Endothelial cell of umbilical vein (primary cell): ENCODE data around the gene MAPK4. TPM values are rescaled to one million over a fixed set of nuclear protein-coding genes. Genes with fewer than 3 reads are reported as not detected.

Experiments
- BruUV-seq: library from RNA; stranded (reverse); fragments of 400-500 nt; replicated peaks from 2 replicates; lab custom pipeline; 2021; lab: Mats Ljungman, UMichigan
- CTCF ChIA-PET: fragments of 300-600, 350-600 bp; sonication (Branson Sonifier 250); formaldehyde crosslinking; loops from one replicate; lab custom pipeline; 2021; ENCODE audit warnings: antibody characterized with exemption, inconsistent platforms; lab: Charles Lee
- POLR2A ChIA-PET: fragments of 300-600, 350-600 bp; sonication (Branson Sonifier 250); formaldehyde crosslinking; loops from one replicate; lab custom pipeline; 2021; ENCODE audit warnings: antibody characterized with exemption, inconsistent platforms; lab: Charles Lee
- DNase-seq: peaks from one replicate; pipeline ENCODE4 v3.0.0-alpha.2; 2011; ENCODE audit warnings: low read depth, low spot score
- FAIRE-seq: peaks from 2 replicates; lab custom pipeline; 2011; peaks lifted over from hg19 to GRCh38; lab: Jason Lieb, UNC
- H2AFZ ChIP-seq: 2 replicates; pipeline ENCODE4 v1.6.0; 2012; ENCODE audit warnings: low read depth, low read length, control low read depth, inconsistent platforms
- H3K27ac ChIP-seq: 2 replicates; pipeline ENCODE4 v1.5.1; 2011; ENCODE audit warnings: low read depth, mild to moderate bottlenecking, control low read depth, low read length, moderate library complexity; ENCODE audit not compliant: insufficient read depth
- H3K27me3 ChIP-seq, 2 experiments: 2 replicates each; pipeline versions ENCODE4 v1.6.0 to v1.6.1; 2011; ENCODE audit warnings: low read length in 2 of 2, mixed read lengths in 1 of 2; ENCODE audit not compliant: control insufficient read depth in 2 of 2, insufficient read depth in 2 of 2
- H3K36me3 ChIP-seq, 2 experiments: 2 replicates in 1 of 2; 3 replicates in 1 of 2; pipeline ENCODE4 v1.5.1; 2011; ENCODE audit warnings: low read length in 2 of 2, mild to moderate bottlenecking in 1 of 2, moderate library complexity in 1 of 2; ENCODE audit not compliant: control insufficient read depth in 2 of 2, insufficient read depth in 2 of 2; ENCODE audit errors: extremely low read depth in 1 of 2
- H3K4me1 ChIP-seq: 3 replicates; pipeline ENCODE4 v1.5.1; 2011; ENCODE audit warnings: mild to moderate bottlenecking, low read length; ENCODE audit not compliant: control insufficient read depth, insufficient read depth; ENCODE audit errors: extremely low read depth
- H3K4me2 ChIP-seq: 2 replicates; pipeline ENCODE4 v1.6.1; 2011; ENCODE audit warnings: low read length, control low read depth, mixed read lengths; ENCODE audit not compliant: insufficient read depth
- H3K4me3 ChIP-seq, 3 experiments: fragments of 200-600 bp in 1 of 3; sonication (generic), shearing (Covaris generic) in 1 of 3; replicated peaks in 1 of 3; 2 replicates each; pipeline ENCODE4 v1.5.1; 2011 to 2016; ENCODE audit warnings: control low read depth in 3 of 3, low read length in 3 of 3, mild to moderate bottlenecking in 2 of 3, inconsistent platforms in 1 of 3, low read depth in 1 of 3, moderate library complexity in 1 of 3; ENCODE audit not compliant: insufficient read depth in 1 of 3
- H3K79me2 ChIP-seq: 2 replicates; pipeline ENCODE4 v1.6.0; 2012; ENCODE audit warnings: low read length, inconsistent platforms; ENCODE audit not compliant: control insufficient read depth, insufficient read depth
- H3K9ac ChIP-seq: replicated peaks from 2 replicates; pipeline ENCODE3; 2011; ENCODE audit warnings: low read length, control low read depth; ENCODE audit not compliant: insufficient read depth; ENCODE audit errors: extremely low read depth
- H3K9me1 ChIP-seq: replicated peaks from 3 replicates; pipeline ENCODE4 v1.6.0; 2011; ENCODE audit warnings: mild to moderate bottlenecking, low read length; ENCODE audit not compliant: control insufficient read depth, insufficient read depth; ENCODE audit errors: extremely low read depth
- H3K9me3 ChIP-seq: replicated peaks from 2 replicates; pipeline ENCODE4 v1.5.1; 2012; ENCODE audit warnings: low read length, inconsistent platforms; ENCODE audit not compliant: control insufficient read depth, insufficient read depth
- H4K20me1 ChIP-seq: replicated peaks from 2 replicates; pipeline ENCODE3; 2011; ENCODE audit warnings: mild to moderate bottlenecking, low read length; ENCODE audit not compliant: control insufficient read depth, insufficient read depth; ENCODE audit errors: extremely low read depth
- EZH2 ChIP-seq: IDR thresholded peaks from 2 replicates; pipeline ENCODE4 v1.6.1; 2012; ENCODE audit warnings: borderline replicate concordance, low read depth, mild to moderate bottlenecking, moderate library complexity, low read length, inconsistent platforms; ENCODE audit not compliant: severe bottlenecking
- FOS ChIP-seq: IDR thresholded peaks from 2 replicates; pipeline ENCODE4 v1.6.1; 2011; ENCODE audit warnings: mild to moderate bottlenecking, low read length, moderate library complexity, borderline replicate concordance; ENCODE audit not compliant: insufficient read depth
- GATA2 ChIP-seq: IDR thresholded peaks from 2 replicates; pipeline ENCODE4 v1.7.0; 2011; ENCODE audit warnings: low read depth, mild to moderate bottlenecking, moderate library complexity, mixed read lengths, low read length; ENCODE audit not compliant: insufficient read length, insufficient read depth
- JUN ChIP-seq: IDR thresholded peaks from 2 replicates; pipeline ENCODE4 v1.6.1; 2011; ENCODE audit warnings: borderline replicate concordance, low read depth; ENCODE audit not compliant: insufficient read length, insufficient read depth
- MYC ChIP-seq: IDR thresholded peaks from one replicate; pipeline ENCODE4 v1.6.1; 2011; ENCODE audit warnings: mild to moderate bottlenecking, low read depth, low read length
- POLR2A ChIP-seq: IDR thresholded peaks from 2 replicates; pipeline ENCODE4 v1.6.1; 2012; ENCODE audit warnings: low read depth, mild to moderate bottlenecking, control low read depth, low read length
- POLR2AphosphoS5 ChIP-seq: IDR thresholded peaks from 2 replicates; pipeline ENCODE4 v1.6.1; 2012; ENCODE audit warnings: low read depth, mild to moderate bottlenecking, control low read depth, low read length, moderate library complexity; ENCODE audit not compliant: insufficient read depth
- dilution Hi-C: fragments of 300-500 bp; cut with MboI; formaldehyde crosslinking; loops from one replicate; pipeline ENCODE4 v1.15.0; 2019; ENCODE audit warnings: low sequenced_read_pairs; ENCODE audit not compliant: extremely low pct_ligation_motif_present
- intact Hi-C: fragments of 100-400 bp; cut with micrococcal nuclease; formaldehyde crosslinking; loops from one replicate; pipeline ENCODE4 v1.10.0; 2022
- polyA plus RNA-seq, 4 experiments: library from polyadenylated mRNA; depleted of rRNA in 3 of 4; stranded (reverse) in 3 of 4; unstranded in 1 of 4; fragments of >200 nt; gene quantifications; 2 replicates each; pipeline versions ENCODE4 v1.2.1 to v1.2.3, GENCODE V29; 2011 to 2012; ENCODE audit warnings: missing spikeins in 1 of 4
- total RNA-seq: library from RNA; stranded (reverse); gene quantifications from 2 replicates; pipeline ENCODE4 v1.2.3, GENCODE V29; 2021
- TF ChIP-seq, protein P1 (sequence below), 2 donors: IDR thresholded peaks; 1 replicate in 1 of 2; 2 replicates in 1 of 2; pipeline ENCODE4 v1.5.1; 2011; ENCODE audit warnings: low read length in 2 of 2, mild to moderate bottlenecking in 2 of 2, moderate library complexity in 2 of 2, control low read depth in 1 of 2, inconsistent platforms in 1 of 2, low read depth in 1 of 2; ENCODE audit not compliant: insufficient read depth in 1 of 2; ENCODE audit errors: extremely low read depth in 1 of 2
- TF ChIP-seq, protein P2 (sequence below): IDR thresholded peaks from 2 replicates; pipeline ENCODE4 v1.6.1; 2011; ENCODE audit not compliant: insufficient read depth, insufficient read length

MAPK4 gene
- total and polyA plus RNA-seq, 2 donors (not counting 3 experiments of a cell fraction or from before 2014, with no cell fraction given), result not detected

DNA sequence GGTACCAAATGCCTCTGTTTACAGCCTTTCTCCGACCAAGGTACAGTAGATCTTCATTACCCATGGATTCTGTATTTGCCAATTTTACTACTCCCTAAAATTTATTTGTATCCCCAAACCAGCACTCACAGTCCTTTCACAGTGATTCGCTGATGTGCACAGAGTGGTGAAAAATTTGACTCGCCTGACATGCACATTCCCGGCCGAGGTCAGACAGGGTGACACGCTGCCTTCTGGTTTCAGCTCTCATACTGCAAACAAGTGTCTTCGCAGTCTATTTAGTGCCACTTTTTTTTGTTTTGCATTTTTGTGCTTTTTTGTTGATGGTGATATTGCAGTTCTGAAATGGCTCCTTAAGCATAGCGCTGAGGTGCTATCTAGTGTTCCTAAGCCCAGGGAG lies 71.0 kb downstream of the MAPK4 start:
- Histone ChIP-seq H3K79me2 (no peaks in the 10 kb centered on the region), H3K9ac (no peak overlapping the region), H3K9me1 (no peaks in the 10 kb centered on the region), H2AFZ (no peak overlapping the region), H3K9me3 (no peaks in the 10 kb centered on the region), H3K27me3 (no peaks in the 10 kb centered on the region), H4K20me1 (no peaks in the 10 kb centered on the region), H3K4me2 (no peak overlapping the region), H3K36me3 (no peaks in the 10 kb centered on the region), H3K27ac (no peak overlapping the region), H3K4me3 (no peak overlapping the region), H3K4me1 (no peaks in the 10 kb centered on the region)
- dilution Hi-C loops, result no loop called here
- TF ChIP-seq, protein P1, sequence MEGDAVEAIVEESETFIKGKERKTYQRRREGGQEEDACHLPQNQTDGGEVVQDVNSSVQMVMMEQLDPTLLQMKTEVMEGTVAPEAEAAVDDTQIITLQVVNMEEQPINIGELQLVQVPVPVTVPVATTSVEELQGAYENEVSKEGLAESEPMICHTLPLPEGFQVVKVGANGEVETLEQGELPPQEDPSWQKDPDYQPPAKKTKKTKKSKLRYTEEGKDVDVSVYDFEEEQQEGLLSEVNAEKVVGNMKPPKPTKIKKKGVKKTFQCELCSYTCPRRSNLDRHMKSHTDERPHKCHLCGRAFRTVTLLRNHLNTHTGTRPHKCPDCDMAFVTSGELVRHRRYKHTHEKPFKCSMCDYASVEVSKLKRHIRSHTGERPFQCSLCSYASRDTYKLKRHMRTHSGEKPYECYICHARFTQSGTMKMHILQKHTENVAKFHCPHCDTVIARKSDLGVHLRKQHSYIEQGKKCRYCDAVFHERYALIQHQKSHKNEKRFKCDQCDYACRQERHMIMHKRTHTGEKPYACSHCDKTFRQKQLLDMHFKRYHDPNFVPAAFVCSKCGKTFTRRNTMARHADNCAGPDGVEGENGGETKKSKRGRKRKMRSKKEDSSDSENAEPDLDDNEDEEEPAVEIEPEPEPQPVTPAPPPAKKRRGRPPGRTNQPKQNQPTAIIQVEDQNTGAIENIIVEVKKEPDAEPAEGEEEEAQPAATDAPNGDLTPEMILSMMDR (IDR thresholded peaks at IDR 0.05; ENCODE audit: extremely low read depth in 1 of 2, insufficient read depth in 1 of 2, low read depth in 1 of 2, low read length in 2 of 2), result no peak
- TF ChIP-seq FOS, result no peak
- no peak for TF ChIP-seq POLR2AphosphoS5
- no peak for TF ChIP-seq EZH2
- no peak for TF ChIP-seq GATA2
- TF ChIP-seq POLR2A, result no peak
- no peak for TF ChIP-seq JUN
- no peak for TF ChIP-seq MYC
- TF ChIP-seq, protein P2, sequence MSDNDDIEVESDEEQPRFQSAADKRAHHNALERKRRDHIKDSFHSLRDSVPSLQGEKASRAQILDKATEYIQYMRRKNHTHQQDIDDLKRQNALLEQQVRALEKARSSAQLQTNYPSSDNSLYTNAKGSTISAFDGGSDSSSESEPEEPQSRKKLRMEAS, result no peak
- BruUV-seq, result no TSS peak
- no peak for FAIRE-seq
- DNase-seq, result no peak
- ChIA-PET POLR2A (no interaction called here), CTCF (no interaction called here)
- intact Hi-C loops, result no loop called here
